Central memory CD4-positive, alpha-beta T cell (primary cell): ENCODE data around the gene PGF.
"Not testable (repeated sequence)": the region's sequence is repeated elsewhere in the genome, so short reads cannot be mapped to it uniquely, and the experiment has no call there.

Experiments
- DNase-seq: peaks from one replicate; pipeline ENCODE4 v3.0.0; 2022

The PGF gene

GRCh38 chr14:74938531-74939495 lies 16.6 kb downstream of the PGF start:
- DNase-seq, result no peak

- DNase-seq, result no peak
Observed at GRCh38 chr14:74937171-74937570, 18.2 kb downstream of the PGF start.

DNA sequence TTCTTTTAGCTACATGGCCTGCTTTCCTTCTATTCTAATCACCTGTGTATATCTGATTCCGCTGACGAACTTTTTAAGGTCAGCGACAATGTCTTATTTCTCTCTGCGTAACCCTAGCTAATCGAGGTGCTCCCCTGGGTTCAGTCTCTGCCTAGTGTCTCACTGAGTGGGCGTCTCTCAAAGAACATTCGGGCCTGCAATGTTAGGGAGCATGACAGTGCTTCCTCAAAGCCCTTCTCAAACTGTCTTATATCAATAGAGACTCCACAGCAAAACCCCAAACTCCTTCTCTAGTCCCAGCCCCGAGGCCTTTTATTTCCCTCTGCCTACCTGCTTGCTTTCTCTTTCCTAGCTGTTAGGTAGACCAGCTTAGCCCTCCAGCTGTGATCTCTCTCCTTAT lies 18.7 kb downstream of the PGF start:
- DNase-seq, result no peak

- no peak for DNase-seq
Observed at GRCh38 chr14:74936151-74936550, 19.2 kb downstream of the PGF start.

DNA sequence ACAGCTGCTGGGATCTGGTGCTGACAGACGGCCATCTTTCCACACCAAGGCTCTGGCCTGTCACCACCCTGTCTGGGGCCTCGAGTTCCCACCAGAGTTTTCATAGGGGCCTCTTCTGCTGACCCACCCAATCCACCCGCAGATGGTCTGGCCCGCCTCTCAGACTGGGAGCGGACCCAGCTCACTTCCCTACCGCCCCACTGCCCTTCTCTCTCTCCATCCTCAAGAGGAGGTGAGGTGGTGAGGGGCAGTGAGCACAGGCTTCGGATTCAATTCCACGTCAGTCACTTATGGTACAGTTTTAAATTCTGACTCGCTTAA lies 20.1 kb downstream of the PGF start:
- DNase-seq, result no peak

- DNase-seq, result no peak
Observed at GRCh38 chr14:74934476-74935359, 20.7 kb downstream of the PGF start.

DNA sequence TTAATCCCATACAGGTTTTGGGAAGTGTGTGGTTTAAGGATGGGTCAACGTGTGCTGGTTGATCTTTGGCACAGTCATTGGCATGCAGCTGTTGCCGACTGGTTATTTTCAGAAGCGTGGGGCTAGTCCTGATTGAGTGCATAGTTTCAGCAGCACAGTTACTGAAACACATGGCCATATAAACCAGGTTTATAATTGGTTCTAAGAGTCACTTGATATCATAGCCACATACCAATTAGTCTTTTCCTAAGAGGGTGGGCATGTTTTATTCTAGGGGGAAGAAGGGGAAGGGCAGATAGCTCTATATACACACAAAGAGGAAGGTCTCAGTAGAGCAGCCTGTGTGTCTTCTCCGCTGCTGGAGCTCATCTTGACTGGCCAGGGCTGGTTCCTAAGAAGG lies 21.4 kb downstream of the PGF start:
- no peak for DNase-seq

DNA sequence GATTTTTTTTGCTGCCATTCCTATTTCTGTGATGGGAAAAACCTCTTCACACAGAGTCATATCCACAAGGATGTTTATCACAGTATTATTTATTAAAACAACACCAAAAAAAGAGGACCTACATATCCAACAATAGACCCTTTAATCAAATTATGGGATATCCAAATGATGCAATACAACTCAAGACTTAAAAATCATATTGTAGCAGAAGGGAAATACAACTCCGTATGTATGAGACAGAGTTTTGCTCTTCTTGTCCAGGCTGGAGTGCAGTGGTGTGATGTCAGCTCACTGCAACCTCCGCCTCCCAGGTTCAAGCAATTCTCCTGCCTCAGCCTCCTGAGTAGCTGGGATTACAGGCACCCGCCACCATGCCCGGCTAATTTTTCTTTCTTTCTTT lies 22.5 kb downstream of the PGF start:
- not testable (repeated sequence) for DNase-seq

GRCh38 chr14:74932401-74932901 lies 22.9 kb downstream of the PGF start:
- no peak for DNase-seq

GRCh38 chr14:74931744-74932143 lies 23.7 kb downstream of the PGF start:
- not testable (repeated sequence) for DNase-seq

DNA sequence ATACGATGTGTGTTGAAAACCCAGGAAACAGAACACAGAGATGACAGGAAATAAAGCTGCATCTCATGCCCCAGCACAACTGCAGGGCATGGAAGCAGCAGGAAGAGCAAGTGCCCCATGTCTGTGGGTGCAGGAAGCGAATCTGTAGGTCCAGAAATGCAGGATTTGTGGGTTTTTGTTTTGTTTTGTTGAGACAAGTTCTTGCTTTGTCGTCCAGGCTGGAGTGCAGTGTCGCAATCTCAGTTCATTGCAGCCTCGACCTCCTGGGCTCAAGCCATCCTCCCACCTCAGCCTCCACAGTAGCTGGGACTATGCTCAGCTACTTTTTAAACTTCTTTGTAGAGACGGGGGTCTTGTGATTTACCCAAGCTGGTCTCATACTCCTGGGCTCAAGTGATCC lies 26.2 kb downstream of the PGF start:
- no peak for DNase-seq

DNA sequence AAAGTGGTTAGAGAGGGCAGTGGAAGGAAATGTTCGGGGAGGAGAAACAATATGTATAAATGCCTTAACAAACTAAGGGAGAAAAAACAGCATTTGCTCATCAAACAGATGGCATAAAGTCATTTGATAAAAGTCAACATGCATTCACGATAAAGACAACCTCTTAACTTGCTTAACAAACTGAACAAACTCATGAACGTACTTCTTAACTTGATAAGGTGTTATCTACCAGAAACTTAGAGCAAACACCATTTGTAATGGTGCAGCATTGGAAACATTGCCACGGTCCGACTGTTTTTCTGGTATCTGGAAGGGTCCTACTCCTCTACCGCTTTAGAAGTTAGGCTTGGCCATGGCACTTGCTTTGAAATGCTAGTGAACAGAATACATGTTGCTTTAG lies 28.2 kb downstream of the PGF start:
- no peak for DNase-seq

GRCh38 chr14:74924061-74924460 lies 31.3 kb downstream of the PGF start:
- no peak for DNase-seq

DNA sequence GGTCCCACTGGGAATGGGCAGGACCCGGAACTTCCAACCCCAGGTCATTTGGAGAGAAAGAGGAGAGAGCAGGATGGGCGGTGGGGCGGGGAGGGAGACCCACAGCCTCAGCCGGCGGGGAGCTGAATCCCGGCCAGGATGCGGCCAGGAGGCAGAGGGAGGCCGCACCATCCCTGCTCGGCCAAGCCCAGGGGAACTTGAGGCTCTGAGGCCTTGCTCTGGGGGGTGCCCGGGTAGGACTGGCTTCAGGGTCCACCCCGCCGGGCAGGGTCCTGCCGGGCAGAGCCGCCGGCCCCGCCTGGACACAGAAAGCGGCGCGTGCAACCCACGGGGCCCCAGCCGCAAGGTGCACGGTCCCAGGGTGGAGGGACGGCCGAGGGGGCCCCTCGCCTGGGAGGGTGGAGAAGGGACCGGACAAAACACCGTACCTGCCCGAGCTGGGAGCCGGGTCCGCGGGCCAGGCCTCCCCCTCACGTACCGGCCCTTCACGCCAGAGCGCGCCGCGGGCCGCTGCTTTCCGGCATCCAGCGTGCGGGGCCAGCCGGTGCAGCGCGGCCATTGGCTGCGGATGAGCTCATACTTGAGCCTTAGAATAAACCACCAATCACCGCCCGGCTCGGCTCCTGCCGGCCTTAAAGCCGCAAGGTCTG lies 32.5 kb downstream of the PGF start, which contains the start of gene RPS6KL1:
Gene RPS6KL1, minus strand, starts transcription at position 509 of the 650 bp plus-strand sequence. CDS start 1,719 bp downstream, outside the sequence.
- peak; percentile 66 for DNase-seq

- DNase-seq, result no peak
Observed at GRCh38 chr14:74921987-74922751, 33.2 kb downstream of the PGF start.

- no peak for DNase-seq
Observed at GRCh38 chr14:74921053-74921620, 34.3 kb downstream of the PGF start.

- DNase-seq, result no peak
Observed at GRCh38 chr14:74920281-74920680, 35.1 kb downstream of the PGF start.

DNA sequence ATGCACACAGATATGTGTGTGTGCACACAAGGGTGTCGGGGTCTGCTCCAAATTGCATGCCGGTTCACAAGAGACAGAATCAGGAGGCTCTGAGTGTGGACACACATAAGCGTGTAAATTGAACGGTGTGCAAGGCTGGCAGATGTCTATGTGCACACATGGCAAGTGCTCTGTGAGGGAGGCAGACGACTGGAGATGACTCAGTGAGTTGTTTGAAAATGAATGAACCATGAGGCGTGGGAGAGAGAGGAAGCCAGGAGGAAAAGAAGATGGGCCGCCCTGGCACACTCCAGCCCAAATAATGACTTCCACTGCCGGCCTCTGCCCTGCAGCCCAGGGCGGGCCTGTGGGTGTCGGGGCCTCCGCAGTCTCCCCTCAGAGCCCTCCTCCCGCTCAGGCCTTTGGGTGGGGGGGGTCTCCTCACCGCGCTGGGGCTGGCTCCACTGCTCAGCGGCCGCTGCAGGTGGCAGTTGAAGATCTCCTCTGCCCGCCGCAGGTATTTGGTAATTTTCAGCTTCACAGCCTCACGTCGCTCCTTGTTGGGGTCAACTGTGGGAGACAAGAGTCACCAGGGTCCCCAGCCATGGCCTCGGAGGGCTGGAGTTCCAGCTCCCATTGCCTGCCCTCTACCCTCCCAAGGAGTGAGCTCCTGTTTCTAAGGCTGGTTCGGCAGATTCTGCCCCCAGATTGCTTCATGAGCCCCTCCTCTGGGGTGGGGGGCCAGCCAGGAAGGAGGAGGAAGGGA lies 35.8 kb downstream of the PGF start:
- DNase-seq, result no peak

GRCh38 chr14:74918380-74918779 lies 37.0 kb downstream of the PGF start:
- DNase-seq, result no peak

GRCh38 chr14:74917646-74918081 lies 37.7 kb downstream of the PGF start:
- DNase-seq, result no peak

- DNase-seq, result no peak
Observed at GRCh38 chr14:74917178-74917543, 38.2 kb downstream of the PGF start.
